Stimulated activated CD4-positive, alpha-beta T cell treated with anti-CD3 and anti-CD28 coated beads, Interleukin-2, amount 100 ng/mL, for 48 hours (primary cell): ENCODE results near the gene CAP1.
A peak's percentile ranks its signal among the peaks of the same experiment; 100 is the strongest.
"Not testable (repeated sequence)": the region's sequence is repeated elsewhere in the genome, so short reads cannot be mapped to it uniquely, and the experiment has no call there.

Experiments used
- DNase-seq, 2 donors: peaks; one replicate each; pipeline ENCODE4 v3.0.0-alpha.2; 2020

The CAP1 gene

DNA sequence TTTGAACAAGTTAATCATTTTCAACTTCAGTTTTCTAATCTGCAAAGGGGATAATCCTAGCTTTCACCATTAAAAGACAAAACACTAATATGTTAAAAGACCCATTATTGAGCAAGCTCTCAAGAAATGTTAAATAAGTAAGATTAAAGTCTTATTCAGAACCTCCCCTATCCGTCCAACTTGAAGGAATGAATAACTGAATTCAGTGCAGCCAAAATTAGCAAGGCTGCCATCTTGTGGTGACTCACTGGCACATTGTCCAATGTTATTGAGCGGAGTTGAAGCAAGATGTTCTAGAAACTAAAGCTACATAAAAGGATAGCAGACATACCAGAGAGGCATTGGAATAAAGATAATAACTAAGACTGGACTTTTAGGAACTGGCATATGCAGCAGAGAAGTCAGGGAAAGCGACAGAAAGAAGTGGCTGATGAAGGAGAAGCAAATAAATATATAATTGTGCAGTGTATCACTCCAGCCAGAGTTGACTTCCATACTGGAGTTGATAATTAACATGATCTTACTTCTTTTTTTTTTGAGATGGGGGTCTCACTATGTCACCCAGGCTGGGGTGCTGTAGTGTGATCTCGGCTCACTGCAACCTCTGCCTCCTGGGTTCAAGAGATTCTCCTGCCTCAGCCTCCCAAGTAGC is 8.2 kb upstream of the CAP1 start:
- peak in 1 of 2 donors; percentile 29 for DNase-seq

DNA sequence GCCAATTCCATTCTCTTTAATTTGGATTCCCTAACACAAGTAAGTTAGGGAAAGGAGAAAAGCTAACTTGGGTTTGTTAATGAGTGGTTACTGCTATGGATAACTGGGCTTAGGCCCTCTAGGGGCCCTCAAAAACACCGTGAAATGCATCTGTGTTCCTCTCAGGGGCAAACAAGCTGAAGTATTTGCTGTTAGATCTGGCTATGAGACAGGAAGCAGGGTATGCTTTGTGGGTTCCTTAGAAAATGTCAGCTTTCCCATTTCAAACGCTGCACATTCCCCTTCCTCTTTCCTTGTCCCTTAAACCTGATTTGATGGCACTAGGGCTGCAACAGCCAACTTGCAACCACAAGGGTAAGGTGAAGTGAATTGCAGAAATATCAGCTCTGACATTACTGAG is 5.7 kb upstream of the CAP1 start:
- DNase-seq: no peak

- DNase-seq: no peak
Measured at GRCh38 chr1:40036574-40036973, 4.0 kb upstream of the CAP1 start.

- not testable (repeated sequence) for DNase-seq
Measured at GRCh38 chr1:40037254-40037653, 3.3 kb upstream of the CAP1 start.

DNA sequence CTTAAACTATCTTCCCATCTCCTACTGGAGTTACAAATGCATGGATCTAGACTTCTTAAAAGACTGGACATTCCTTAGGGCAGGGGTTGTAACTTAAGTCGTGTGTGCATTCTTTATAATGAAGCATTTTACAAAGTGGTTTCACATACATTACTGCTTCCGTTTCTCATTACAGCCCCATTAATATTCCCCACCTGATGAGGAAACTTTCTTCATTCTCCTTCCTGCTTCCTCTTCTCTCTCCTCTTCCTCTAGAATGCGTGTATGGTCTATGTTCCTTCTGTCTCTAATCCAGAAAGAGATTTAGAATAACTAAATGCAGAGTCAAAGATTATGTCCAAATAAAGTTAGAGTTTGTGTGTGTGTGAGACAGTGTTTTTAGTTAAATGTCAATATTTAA is 1.8 kb upstream of the CAP1 start:
- no peak for DNase-seq

DNA sequence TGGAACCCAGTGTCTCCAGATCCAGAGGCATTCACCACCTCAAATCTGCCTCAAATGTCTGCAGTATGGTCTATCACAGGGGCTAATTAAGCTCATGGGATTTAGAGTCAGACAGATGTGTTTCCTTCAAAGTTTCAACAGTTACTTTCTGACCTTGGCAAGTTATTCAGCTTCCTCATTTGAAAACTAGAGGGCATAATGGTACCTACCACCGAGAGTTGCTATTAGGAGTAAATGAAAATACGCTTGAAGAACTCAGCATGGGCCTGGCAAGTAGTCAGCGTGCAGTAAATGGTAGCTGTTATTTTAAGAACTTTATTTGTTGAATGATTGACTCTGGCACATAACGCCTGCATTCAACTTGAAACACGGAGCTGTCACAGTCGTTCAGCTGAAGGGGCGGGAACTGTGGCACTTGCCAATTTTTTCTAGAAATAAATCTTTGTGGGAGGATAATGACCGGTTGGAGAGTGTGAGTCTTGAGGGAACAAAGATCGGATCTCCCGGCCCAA is 1.2 kb upstream of the CAP1 start:
- no peak for DNase-seq

- DNase-seq: peak; percentile 65 to 69
Measured at GRCh38 chr1:40039757-40040510, 595 bp upstream of the CAP1 start.

GRCh38 chr1:40041466-40041838 is 923 bp downstream of the CAP1 start:
- DNase-seq: no peak

GRCh38 chr1:40042341-40042740 is 1.8 kb downstream of the CAP1 start:
- DNase-seq: no peak

GRCh38 chr1:40044110-40044509 is 3.6 kb downstream of the CAP1 start:
- DNase-seq: no peak

- no peak for DNase-seq
Measured at GRCh38 chr1:40045182-40045581, 4.7 kb downstream of the CAP1 start.

DNA sequence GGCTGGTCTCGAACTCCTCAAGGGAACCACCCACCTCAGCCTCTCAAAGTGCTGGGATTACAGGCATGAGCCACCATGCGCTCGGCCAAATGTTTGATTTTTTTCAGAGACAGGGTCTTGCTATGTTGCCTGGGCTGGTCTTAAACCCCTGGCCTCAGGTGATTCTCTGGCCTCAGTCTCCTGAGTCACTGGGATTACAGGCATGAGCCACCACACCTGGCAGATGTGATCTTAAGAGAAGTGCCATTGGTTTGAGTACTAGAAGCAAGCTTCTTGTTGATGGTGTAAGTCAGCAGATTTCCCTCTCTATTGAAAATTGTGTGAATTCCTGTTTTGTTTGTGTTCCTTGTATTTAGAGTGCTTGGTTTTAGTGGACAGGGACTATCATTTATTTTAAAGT is 5.2 kb downstream of the CAP1 start:
- no peak for DNase-seq

GRCh38 chr1:40047276-40047675 is 6.7 kb downstream of the CAP1 start:
- no peak for DNase-seq

GRCh38 chr1:40047769-40048168 is 7.2 kb downstream of the CAP1 start:
- DNase-seq: no peak

- no peak for DNase-seq
Measured at GRCh38 chr1:40049725-40050124, 9.2 kb downstream of the CAP1 start.

GRCh38 chr1:40050863-40051262 is 10.3 kb downstream of the CAP1 start:
- DNase-seq: no peak

DNA sequence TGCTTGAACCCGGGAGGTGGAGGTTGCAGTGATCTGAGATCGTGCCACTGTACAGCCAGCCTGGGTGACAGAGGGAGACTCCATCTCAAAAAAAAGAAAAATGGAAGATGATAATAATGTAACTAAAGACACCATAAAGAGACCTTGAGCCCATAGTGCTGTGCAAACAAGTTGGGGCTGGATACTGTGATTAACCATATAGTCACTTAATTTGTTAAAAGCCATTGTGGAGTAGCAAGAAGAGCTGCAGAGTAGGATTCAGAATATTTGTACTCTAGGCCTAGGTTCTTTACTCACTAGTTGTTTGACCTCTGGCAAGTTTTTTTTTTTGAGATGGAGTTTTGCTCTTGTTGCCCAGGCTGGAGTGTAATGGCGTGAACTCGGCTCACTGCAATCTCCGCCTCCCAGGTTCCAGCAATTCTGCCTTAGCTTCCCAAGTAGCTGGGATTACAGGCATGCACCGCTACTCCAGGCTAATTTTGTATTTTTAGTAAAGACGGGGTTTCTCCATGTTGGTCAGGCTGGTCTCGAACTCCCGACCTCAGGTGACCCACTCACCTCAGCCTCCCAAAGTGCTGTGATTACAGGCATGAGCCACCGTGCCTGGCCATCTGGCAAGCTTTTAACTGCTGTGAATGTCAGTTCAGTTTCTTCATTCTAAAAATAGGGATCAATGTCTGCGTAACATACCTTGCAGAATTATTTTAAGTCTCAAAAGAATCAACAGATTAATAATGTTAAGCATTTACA is 12.8 kb downstream of the CAP1 start:
- no peak for DNase-seq

- DNase-seq: no peak
Measured at GRCh38 chr1:40056519-40057309, 16.2 kb downstream of the CAP1 start.

DNA sequence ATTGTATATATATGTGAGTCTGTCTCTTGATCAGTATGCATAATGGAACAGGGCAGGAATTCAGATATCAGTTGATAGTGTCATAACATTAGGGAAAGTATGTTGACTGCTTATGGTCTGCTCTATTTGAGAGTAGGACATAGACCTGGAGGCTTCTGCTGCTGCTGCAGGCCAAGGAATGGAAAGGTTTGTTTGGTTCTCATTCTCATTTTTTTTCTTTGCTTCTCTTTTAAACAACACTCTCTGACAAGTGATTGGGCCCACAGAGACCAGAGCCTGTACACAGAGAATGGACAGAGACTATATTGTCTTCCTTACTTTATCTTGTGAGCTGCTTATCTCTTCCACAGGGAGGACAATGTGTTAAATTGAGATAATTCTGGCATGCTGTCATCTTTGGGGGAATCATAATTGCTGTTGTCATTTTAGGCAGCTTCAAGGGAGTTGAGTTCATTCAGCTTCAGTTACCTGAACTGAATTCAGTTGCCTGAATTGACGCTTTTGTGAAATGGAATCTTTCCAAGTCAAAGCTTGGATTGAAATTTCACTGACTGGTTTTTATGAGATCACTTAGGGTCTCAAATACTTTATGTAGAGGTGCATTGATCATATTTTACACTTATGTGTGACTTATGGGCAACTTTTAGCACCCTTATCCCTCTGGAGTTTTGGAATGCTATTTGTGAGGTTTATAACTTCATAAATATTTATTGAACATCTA is 16.9 kb downstream of the CAP1 start:
- DNase-seq: no peak

DNA sequence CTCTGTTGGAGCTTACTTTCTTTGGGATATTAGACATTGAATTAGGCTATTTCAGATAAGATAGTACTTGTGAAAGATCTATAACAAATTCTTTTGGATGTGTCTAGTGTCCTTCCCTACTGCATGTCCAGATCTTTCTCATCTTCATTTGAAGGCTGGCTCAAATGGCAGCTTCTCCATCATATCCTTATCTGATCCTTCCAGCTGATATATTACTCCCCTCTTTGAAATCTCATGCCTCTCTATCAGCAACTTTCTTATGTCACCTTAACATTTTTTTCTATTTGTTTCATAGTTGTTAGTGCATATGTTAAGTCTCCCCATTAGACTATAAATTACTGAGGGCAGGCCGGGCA is 17.5 kb downstream of the CAP1 start:
- no peak for DNase-seq

DNA sequence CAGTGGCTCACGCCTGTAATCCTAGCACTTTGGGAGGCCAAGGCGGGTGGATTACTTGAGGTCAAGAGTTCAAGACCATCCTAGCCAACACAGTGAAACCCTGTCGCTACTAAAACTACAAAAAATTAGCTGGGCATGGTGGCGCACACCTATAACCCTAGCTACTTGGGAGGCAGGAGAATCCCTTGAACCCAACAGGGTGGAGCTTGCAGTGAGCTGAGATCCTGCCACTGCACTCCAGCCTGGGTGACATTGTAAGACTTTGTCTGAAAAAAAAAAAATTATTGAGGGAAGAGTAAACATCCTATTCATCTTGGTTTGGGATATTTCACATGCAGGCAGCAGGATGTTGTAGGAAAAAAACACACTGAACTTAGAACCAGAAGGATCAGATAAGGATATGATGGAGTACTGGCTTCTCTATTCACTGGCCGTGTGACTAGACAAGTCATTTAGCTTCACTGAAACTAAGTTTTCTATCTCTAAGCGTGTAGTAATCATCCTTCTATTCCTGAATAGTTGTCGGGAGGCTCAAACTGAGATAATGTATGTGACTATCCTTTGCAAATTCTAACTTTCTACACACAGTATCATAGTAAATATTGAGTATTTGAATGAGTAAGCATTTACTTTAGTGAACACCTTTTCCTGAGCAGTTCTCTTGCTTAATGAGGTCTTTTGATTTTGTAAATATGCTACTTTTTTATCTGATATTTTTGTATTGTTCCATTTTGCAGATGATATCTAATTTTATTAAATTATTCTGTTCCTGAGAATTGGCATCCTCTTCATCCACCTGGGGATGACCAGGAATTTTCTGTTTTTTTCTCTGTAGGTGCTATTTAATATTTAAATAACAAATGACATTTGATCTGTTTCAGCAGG is 18.2 kb downstream of the CAP1 start:
- DNase-seq: no peak
